ENCODE results near the gene CD99L2.

Gene CD99L2, protein sequence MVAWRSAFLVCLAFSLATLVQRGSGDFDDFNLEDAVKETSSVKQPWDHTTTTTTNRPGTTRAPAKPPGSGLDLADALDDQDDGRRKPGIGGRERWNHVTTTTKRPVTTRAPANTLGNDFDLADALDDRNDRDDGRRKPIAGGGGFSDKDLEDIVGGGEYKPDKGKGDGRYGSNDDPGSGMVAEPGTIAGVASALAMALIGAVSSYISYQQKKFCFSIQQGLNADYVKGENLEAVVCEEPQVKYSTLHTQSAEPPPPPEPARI

DNA sequence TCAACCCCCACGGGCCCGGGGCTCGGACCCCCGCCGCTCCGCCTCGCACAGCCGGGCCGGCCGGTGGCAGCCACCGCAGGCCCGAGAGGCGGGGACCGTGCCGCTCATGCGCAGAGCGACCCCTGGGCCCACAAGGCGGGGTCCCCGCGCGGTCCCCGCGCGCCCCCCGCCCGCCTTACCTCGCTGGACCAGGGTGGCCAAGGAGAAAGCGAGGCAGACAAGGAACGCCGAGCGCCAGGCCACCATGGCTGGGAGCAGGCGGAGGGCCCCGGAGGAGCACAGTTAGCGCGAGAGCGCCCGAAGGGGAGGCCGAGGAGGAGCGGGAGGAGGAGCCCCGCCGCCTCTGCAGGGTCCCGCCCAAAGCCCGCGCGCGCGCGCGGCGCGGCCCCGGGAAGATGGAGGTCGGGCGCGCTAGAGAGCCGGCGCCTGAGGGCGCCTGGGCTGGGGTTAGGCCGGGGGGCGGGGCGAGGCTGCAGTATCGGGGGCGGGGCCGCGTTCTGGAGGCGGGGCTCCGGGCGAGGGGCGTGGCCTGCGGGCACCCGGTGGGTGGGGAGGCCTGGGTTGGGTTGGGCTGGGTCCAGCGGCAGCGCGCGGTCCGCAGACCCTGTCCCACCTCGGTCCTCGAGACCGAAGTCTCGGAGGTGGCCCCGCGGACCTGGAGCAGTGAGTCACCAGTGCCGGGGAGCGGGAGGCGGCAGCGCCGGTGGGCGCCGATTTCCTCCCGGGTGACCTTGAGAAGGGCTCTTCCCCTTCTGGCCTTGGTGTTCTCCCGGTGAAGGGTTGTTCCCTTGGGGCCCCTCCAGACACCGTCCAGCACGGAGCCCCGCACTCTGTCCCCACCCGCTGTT lies at the start of gene CD99L2:
Gene CD99L2, minus strand, starts transcription at position 326 of the 848 bp plus-strand sequence. Its CDS starts 80 bp downstream, at position 246.
- DNase-seq (ENCODE audit: low read depth in 3 of 3, low spot score in 1 of 3), result peak; percentile 65 to 89 (median 80)

DNA sequence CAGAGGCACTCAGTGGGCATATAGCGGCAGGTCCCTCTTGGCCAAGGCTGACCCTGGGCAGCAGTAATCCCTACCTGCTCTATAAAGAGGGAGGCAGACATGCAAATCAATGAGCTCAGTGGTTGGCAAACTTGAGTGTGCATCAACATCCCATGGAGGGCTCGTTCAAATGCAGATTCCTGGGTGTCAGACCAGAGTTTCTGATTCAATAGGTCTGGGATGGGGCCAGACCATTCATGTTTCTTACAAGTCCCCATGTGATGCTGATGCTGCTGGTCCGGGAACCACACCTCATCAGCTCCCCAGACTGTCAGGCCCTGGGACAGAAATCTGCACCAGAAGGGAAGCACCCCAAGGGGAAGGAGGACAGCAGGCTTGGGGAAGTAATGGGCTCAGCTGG lies 45.8 kb upstream of the CD99L2 start:
- DNase-seq (ENCODE audit: low read depth in 3 of 3, low spot score in 1 of 3), result no peak

DNA sequence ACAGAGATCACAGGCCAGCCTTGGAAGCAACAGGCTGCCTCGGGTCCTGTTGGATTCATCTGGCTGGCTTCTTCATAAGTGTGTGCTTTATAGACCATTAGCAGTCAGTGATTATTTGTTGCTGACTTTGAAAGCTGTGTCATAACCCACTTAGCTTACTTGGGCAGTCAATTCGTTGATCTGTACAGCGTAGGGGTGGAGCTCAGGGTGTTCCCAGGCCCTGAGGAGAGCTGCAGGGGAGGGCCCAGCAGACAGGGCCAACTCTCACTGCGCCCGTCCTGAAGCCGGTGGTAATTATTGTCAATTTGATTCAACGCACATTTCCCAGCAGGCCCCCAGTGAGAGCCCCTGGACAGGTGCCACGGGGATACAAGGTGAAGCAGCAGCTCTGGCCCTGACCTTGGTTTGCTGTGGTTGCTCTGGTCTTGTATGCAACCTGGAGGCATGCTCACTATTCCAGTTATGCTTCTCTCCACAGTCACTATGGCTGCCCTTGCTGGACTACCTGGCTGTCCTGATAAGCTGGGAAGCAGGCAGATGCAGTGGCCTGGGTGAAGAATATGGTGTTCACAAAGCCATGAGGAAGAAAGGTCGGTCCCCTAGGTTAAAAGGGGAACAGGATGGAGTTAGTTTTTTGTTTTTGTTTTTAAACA lies 44.6 kb upstream of the CD99L2 start:
- DNase-seq (ENCODE audit: low read depth in 3 of 3, low spot score in 1 of 3), result no peak

DNA sequence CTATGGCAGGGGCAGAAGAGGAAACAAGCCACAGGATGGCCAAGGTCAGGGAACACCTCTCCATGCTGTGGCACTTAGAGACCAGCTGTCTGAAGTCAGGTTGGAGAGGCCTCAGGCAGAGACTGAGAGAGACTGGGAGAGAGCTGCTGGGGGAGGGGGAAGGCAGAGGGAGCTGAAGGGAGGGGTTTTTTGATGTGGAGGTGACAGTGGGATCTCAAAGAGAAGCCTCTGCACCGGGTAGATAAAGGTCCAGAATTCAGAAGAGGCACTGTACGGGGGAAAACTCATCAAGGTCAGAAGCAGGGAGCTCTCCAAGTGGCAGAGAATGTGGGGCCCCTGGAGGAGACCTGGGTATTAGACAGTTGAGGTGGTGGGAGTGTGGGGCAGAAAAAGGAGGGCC lies 43.1 kb upstream of the CD99L2 start:
- DNase-seq (ENCODE audit: low read depth in 3 of 3, low spot score in 1 of 3), result no peak

DNA sequence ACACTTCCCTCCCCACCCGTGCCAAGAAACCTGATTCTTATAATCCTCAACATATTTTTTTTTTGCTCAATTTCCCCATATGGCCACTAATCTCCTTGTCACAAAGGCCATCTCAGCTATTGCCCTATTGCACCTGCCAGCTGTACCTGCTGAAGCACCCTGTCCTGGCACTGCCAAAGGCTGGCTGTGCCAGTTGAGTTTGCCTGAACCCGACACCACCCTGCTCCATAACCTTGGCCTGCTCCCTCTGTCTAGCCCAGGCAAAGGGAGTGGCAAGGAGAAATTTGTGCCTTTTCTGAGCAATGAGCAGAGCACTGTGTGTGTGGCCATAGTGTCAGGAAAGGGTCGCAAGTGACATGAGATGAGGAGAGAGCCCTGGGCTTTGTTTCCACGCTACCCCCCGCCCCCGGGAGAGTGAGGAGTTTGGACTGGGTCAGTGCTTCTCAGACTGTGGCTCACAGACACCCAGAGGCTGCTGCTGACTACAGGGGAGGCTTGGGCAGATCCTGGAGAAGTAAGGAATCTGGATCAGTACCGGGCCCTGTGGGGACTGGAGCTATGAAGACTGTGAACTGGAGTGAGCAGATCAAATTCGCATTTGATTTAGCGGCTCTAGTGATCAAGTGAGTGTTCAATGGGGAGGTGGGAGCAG lies 42.5 kb upstream of the CD99L2 start:
- DNase-seq (ENCODE audit: low read depth in 3 of 3, low spot score in 1 of 3), result no peak

DNA sequence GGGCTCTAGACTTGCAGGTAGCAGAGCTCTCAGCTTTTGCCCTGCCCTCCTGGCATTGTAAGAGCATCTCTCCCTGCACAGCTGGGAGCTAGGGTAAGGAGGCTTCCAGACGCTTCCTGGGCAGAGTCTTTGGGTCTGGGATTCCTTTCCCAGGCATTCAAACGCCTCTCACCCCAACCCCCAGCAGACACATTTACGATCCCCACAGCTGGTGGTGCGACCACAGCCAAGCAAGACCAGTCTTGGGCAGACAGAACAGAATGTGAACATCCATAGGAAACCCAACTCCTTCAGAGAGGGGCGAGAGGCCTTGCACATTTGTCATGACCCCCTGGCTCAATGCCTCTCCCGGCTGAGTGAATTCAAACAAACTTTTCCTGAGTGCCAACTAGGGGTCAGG lies 38.1 kb upstream of the CD99L2 start:
- DNase-seq (ENCODE audit: low read depth in 3 of 3, low spot score in 1 of 3), result no peak

DNA sequence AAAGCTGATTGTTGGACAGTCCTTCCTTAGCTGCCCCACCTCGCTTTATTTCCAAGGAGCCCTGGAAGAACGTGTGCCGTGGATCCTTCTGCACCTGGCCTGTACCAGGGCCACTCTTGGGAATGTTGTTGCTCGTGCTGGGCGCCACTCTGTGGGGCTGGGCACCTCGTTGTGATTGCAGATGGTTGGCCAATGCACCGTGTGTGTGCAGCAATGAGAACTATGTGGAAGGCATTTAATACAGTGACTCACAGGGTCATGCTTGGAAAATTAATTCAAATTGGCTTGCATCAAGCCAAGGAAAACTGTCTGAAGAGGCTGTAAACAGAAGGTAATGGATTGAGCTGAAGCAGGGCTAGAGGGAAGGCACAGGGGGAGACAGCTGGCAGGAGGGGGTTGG lies 37.0 kb upstream of the CD99L2 start:
- no peak for DNase-seq (ENCODE audit: low read depth in 3 of 3, low spot score in 1 of 3)

DNA sequence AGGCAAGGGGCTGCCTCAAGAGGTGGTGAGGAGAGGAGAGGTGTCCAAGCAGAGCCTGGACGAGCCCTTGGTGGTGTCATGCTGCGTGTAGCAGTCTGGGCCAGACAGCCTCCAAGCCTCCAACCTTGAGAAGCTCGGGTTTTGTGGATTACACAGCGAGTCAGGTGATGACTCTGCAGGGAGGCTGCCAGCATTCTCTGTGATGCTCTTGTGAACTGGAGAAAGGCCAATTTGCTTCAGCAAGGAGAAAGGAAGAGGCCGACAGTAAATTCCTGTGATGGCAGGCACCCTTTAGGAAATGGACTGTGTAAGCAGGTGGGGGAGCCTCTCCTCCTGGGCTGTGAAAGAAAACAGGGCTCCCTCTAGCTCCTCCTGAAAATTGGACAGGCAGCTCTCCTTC lies 36.0 kb upstream of the CD99L2 start:
- no peak for DNase-seq (ENCODE audit: low read depth in 3 of 3, low spot score in 1 of 3)

DNA sequence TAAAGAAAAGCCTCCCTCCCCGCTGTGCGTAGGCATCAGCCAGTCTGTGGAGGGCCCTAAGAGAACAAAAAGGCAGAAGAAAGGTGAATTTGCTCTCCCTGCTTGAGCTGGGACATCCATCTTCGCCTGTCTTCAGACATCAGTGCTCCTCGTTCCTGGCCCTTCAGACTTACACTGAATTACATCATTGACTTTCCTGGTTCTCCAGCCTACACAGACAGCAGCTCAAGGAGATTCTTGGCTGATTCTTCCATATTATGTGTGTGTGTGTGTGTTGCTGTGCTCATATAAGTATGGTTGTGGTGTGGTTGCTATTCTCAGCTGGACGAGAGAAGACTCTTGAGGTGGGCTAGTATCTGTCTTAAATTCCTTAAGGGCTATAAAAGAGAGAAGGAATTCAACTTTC lies 35.5 kb upstream of the CD99L2 start:
- DNase-seq (ENCODE audit: low read depth in 3 of 3, low spot score in 1 of 3), result no peak

DNA sequence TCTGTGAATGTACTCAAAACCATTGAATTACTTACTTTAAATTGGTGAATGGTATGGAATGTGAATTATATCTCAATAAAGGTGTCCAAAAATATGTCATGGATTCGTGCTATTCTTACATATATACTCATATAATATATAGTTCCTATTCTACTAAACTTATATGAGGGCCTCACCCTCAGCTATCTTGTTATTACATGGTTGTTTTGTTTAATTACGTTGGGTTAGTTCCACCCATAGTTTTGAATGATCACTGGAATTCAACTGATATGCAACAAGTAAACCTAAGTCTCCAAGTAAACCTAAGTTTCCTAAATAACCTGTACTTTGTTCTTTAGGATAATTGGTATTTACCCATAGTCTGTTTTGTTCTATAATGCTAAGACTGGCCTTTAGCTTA lies 30.6 kb upstream of the CD99L2 start:
- no peak for DNase-seq (ENCODE audit: low read depth in 3 of 3, low spot score in 1 of 3)

DNA sequence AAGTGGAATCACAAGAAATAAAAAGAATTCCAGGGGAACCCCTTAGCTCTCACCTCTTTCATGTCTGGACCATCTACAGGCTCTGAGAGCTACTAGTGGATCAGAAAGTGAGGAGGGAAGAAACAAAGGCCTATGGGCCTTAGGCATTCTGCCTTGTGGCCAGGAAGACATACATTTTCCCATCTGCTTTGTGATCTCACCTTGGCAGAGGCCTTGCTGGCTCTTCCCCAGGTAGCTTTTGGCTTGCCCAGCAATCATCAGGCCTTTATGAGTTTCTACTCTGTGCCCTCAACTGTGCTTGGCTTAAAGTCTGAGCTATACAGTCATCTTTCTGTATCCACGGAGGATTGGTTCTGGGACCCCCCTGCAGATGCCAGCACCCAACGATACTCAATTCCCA lies 28.3 kb upstream of the CD99L2 start:
- DNase-seq (ENCODE audit: low read depth in 3 of 3, low spot score in 1 of 3), result no peak

DNA sequence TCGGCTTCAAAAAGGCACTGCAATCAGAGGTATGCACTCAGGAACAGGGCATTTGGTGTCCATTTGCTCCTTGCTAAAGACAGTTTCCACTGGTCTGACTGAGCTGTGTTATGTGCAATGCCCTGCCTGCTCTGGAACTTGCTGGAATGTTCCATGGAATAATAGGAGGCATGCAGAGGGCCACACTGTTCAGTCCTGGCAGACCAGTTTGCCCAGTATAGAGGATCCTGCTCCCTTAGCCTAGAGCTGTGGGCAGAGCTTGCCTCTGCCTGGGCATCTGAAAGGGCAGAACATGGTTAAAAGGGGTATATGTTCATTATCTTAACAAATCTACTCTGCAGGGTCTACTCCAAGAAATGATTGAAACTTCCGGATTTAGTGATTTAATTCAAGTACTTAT lies 27.8 kb upstream of the CD99L2 start:
- DNase-seq (ENCODE audit: low read depth in 3 of 3, low spot score in 1 of 3), result no peak

DNA sequence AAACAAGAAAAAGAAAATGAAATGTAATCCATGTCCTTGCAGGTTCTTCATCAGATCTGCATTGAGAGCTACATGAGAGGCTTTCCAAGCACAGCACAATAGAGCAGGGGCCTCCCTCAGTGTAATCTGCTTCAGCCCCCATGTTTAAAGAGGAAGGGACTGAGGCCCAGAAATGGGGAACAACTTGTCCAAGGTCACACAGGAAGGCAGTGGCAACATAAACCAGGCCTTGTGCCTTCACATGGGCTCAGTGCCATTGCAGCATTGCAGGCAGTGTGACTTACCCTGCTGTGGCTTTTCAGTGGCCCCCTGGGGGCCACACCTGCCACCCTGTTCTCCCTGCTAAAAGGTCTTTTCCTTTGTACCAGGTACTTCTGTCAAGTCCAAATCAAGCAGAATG lies 20.9 kb upstream of the CD99L2 start:
- no peak for DNase-seq (ENCODE audit: low read depth in 3 of 3, low spot score in 1 of 3)

DNA sequence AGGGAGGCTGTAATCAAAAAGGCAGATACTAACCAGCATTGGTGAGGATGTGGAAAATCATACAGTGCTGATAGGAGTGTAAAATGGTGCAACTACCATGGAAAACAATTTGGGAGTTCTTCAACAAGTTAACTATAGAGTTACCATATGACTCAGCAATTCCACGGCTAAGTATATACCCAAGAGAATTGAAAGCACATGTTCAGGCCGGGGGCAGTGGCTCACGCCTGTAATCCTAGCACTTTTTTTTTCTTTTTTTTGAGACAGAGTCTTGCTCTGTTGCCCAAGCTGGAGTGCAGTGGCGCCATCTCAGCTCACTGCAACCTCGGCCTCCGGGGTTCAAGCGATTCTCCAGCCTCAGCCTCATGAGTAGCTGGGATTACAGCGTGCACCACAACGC lies 15.0 kb upstream of the CD99L2 start:
- DNase-seq (ENCODE audit: low read depth in 3 of 3, low spot score in 1 of 3), result no peak

DNA sequence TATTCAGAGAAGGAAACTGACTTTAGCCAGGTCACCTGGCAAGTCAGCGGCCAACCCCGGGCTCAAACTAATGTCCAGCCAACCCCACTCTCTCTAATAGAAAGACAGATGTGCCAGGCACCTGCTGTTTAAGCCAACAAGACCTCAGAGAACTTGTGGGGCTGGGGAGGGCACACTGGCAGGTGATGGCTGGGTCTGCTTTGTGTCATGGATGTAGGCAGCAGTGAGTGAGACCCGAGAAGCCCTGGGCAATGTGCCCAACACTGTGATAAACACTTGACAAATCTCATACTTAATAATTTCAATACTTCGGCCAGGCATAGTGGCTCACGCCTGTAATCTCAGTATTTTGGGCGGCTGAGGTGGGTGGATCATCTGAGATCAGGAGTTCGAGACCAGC lies 9.0 kb upstream of the CD99L2 start:
- no peak for DNase-seq (ENCODE audit: low read depth in 3 of 3, low spot score in 1 of 3)

DNA sequence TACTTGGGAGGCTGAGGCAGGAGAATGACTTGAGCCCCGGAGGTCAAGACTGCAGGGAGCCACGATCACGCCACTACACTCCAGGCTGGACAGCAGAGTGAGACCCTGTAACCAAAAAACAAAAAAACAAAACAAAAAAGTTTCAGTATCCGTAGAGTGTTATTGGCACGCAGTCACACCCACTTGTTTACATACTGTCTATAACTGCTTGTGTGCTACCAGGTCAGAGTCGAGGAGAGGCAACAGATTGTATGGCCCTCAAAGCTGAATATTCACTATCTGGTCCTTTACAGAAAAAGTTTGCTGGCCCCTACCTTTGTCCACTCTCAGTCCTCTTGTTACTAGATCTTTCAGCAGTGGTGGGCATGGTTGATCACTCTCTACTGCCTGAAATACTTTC lies 8.2 kb upstream of the CD99L2 start:
- no peak for DNase-seq (ENCODE audit: low read depth in 3 of 3, low spot score in 1 of 3)

DNA sequence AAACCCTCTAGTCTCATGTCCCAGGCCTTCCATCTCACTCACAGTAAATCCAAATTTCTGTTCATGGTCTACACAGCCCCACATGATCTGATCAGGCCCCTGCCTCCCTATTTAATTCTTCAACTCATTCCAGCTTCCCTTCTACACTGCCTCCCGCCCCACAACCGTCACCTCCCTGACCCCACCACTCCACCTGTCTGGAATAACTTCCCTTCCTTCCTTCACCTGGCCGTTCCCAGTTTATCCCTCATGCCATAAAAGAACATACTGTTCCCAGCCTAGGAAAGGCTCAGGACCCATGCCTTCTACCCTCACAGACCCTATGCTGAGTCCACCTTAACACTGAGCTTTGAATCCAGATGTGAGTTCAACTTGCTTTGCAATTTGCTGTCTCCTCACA lies 6.8 kb upstream of the CD99L2 start:
- no peak for DNase-seq (ENCODE audit: low read depth in 3 of 3, low spot score in 1 of 3)

DNA sequence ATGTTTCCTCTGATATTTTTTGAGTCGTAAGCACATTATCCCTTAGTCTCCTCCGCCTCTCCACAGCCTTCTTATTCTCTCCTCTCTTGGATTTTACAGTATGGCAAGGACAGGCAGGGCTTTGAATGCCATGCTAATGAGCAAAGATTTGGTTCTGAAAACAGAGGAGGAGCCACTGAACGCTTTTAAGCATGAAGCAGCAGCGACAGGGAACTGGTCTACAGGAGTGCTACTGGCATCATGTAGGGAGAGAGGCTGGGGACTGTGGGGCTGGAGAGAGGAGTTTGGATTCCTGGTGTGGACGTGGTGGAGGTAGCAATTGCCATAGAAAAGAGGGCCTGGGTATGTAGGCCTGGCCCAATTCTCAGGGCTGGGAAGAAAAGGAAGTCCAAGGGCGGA lies 4.6 kb upstream of the CD99L2 start:
- DNase-seq (ENCODE audit: low read depth in 3 of 3, low spot score in 1 of 3), result no peak

DNA sequence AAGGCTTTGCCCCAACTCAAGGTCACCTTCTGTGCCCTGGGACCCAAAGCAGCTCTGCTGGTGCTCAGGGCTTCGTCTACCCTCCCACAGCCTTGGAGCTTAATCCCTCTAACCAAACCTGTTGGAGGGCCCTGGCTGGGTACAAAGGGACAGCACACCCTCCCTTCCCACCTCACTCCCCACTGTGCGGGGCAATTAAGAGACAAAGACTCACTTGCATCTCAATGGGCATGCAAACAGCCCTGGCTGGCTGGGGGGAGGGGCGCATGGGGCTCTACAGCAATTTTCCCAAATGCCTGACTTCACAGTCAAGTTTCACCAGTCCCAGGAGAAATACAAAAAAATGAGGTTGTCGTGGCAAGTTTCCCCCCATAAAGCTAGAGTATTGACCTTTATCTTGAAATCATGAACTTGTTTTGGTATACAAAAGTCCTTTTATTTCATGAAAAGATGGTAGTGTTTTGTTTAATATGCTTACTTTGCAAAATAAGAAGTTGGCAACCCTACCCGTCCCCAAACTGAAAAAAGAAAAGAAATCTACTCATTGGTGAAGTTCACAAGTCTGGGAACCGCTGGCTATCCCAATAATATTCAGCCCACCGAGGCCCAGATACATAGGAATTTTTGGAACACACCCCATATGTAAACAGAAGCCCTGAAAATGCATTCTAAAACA lies 4.1 kb upstream of the CD99L2 start:
- no peak for DNase-seq (ENCODE audit: low read depth in 3 of 3, low spot score in 1 of 3)

DNA sequence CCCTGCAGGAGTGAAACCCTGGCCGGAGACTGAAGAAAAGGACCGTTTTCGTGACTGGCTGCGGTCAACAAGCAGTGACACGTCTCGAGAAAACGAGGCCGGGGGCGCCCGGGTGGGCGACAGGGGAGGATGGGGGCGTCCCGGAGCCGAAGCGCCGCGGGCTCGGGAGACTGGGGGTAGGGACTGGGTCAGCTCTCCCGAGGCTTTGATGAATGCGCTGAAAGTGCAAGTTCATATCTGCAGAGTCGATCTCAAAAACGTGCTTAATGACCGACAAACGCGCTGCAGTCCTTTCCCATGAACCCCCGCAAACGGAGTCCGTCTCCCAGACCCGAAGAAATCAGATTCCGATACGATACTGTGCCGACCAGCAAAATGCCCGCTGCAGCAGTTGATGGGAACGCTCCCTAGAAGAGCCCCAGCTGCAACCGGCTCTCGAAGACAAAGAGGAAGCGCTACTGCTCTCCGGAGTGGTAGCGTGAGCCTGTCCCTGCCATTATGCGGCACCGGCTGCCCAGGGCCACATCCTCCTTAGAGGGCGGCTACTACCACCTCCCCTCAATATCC lies 806 bp upstream of the CD99L2 start:
- no peak for DNase-seq (ENCODE audit: low read depth in 3 of 3, low spot score in 1 of 3)

All from stimulated activated CD4-positive, alpha-beta T cell treated with anti-CD3 and anti-CD28 coated beads, TNF-alpha, amount 100 ng/mL, for 1 hour (primary cell).